Activated B cell treated with CpG ODN at 0.5 μM for 24 hours (primary cell): ENCODE results near the gene RPS6KB1. TPM values are rescaled to one million over a fixed set of nuclear protein-coding genes. Genes with fewer than 3 reads are reported as not detected.

Source experiments
- ATAC-seq: fragments of 200-7000 bp; cut with Tn5 transposase; one replicate; pipeline ENCODE4 v1.10.0; 2021; ENCODE audit warnings: low read depth, mild to moderate bottlenecking, moderate library complexity
- CTCF ChIA-PET: fragments of 350-600 bp; sonication (Branson Sonifier 250); formaldehyde crosslinking; loops from one replicate; lab custom pipeline; 2021; ENCODE audit warnings: antibody characterized with exemption; lab: Charles Lee
- POLR2A ChIA-PET: fragments of 350-600 bp; sonication (Branson Sonifier 250); formaldehyde crosslinking; loops from one replicate; lab custom pipeline; 2021; ENCODE audit warnings: antibody characterized with exemption; lab: Charles Lee
- DNase-seq: peaks from one replicate; pipeline ENCODE4 v3.0.0; 2022
- H3K27ac Mint-ChIP-seq: one replicate; pipeline ENCODE4 v1.8.0; 2020; ENCODE audit warnings: mixed read lengths
- H3K27me3 Mint-ChIP-seq: one replicate; pipeline ENCODE4 v1.8.0; 2021; ENCODE audit warnings: mixed read lengths
- H3K36me3 Mint-ChIP-seq: one replicate; pipeline ENCODE4 v1.8.0; 2021; ENCODE audit warnings: low read depth, mixed read lengths
- H3K4me1 Mint-ChIP-seq: one replicate; pipeline ENCODE4 v1.8.0; 2021; ENCODE audit warnings: mixed read lengths
- H3K4me3 Mint-ChIP-seq: one replicate; pipeline ENCODE4 v1.8.0; 2020; ENCODE audit warnings: mild to moderate bottlenecking, mixed read lengths
- H3K9me3 Mint-ChIP-seq: one replicate; pipeline ENCODE4 v1.8.0; 2020; ENCODE audit warnings: mixed read lengths
- CTCF ChIP-seq: fragments of 200-600 bp; IDR thresholded peaks from one replicate; pipeline ENCODE4 v1.8.0; 2022; ENCODE audit warnings: antibody characterized with exemption, mild to moderate bottlenecking
- intact Hi-C: fragments of 100-400 bp; cut with micrococcal nuclease; formaldehyde crosslinking; loops from one replicate; pipeline ENCODE4 v1.15.1; 2024
- total RNA-seq: library from RNA; stranded (reverse); gene quantifications from 2 replicates; pipeline ENCODE4 v1.2.3, GENCODE V29; 2022

The RPS6KB1 gene
- total RNA-seq, 1 donor from 2014 or later = 63.0 TPM

- Mint-ChIP-seq H3K4me3 (no peak overlapping the region), H3K4me1 (no peaks in the 10 kb centered on the region), H3K27me3 (no peaks in the 10 kb centered on the region), H3K27ac (no peak overlapping the region), H3K36me3 (peaks cover 51% of the 10 kb centered on the region), H3K9me3 (no peaks in the 10 kb centered on the region)
- POLR2A ChIA-PET = no interaction called here
- CTCF ChIA-PET = no interaction called here
- DNase-seq = no peak
- no peak for TF ChIP-seq CTCF
- no peak for ATAC-seq
- intact Hi-C loops = no loop called here
These were observed 14.3 kb upstream of the RPS6KB1 start for GRCh38 chr17:59878624-59879023.

- H3K36me3 Mint-ChIP-seq = peaks cover 55% of the 10 kb centered on the region
- H3K4me1 Mint-ChIP-seq = peaks cover 6% of the 10 kb centered on the region
- ATAC-seq (no peak), DNase-seq (no peak)
- H3K9me3 Mint-ChIP-seq = no peaks in the 10 kb centered on the region
- H3K27me3 Mint-ChIP-seq = no peaks in the 10 kb centered on the region
- H3K4me3 Mint-ChIP-seq = no peak overlapping the region
- H3K27ac Mint-ChIP-seq = no peak overlapping the region
- CTCF ChIA-PET = no interaction called here
- POLR2A ChIA-PET = no interaction called here
- intact Hi-C loops = no loop called here
- TF ChIP-seq CTCF = no peak
These were observed 8.1 kb upstream of the RPS6KB1 start for GRCh38 chr17:59884861-59885260.

GRCh38 chr17:59888145-59888750 lies 4.7 kb upstream of the RPS6KB1 start:
- Mint-ChIP-seq H3K27me3 (no peaks in the 10 kb centered on the region), H3K4me3 (no peak overlapping the region), H3K4me1 (peaks cover 26% of the 10 kb centered on the region), H3K9me3 (no peaks in the 10 kb centered on the region), H3K36me3 (peaks cover 52% of the 10 kb centered on the region), H3K27ac (no peak overlapping the region)
- ChIA-PET POLR2A (no interaction called here), CTCF (no interaction called here)
- intact Hi-C loops = no loop called here
- DNase-seq (no peak), ATAC-seq (no peak)
- TF ChIP-seq CTCF = no peak

- POLR2A ChIA-PET = no interaction called here
- Mint-ChIP-seq H3K27me3 (no peaks in the 10 kb centered on the region), H3K27ac (no peak overlapping the region), H3K36me3 (peaks cover 42% of the 10 kb centered on the region), H3K4me3 (peak overlapping the region; percentile 45), H3K4me1 (peaks cover 42% of the 10 kb centered on the region), H3K9me3 (no peaks in the 10 kb centered on the region)
- intact Hi-C loops = loop anchor here (5.0 kb wide), 1 partner anchor 712 kb away; the partner anchor contains the start of gene PPM1D
- DNase-seq (no peak), ATAC-seq (no peak)
- CTCF ChIA-PET = interaction anchor here (1.3 kb wide), 1 partner anchor 137 kb away, joined by 4 read pairs; no protein-coding TSS in a partner anchor
- no peak for TF ChIP-seq CTCF
These were observed 2.2 kb upstream of the RPS6KB1 start for GRCh38 chr17:59890720-59891119.

- CTCF ChIA-PET = interaction anchor here (0.9 to 1.5 kb wide), 4 partner anchors 22 to 185 kb away, joined by 3 to 5 read pairs (median 4); partner anchors contain the start of genes PTRH2 and VMP1
- H3K36me3 Mint-ChIP-seq = peaks cover 35% of the 10 kb centered on the region
- peak; percentile 49 for ATAC-seq
- H3K27me3 Mint-ChIP-seq = no peaks in the 10 kb centered on the region
- intact Hi-C loops = loop anchor here (1.0 to 5.0 kb wide), 5 partner anchors 56 to 1374 kb away; partner anchors contain the start of genes DHX40 and PPM1D
- peaks cover 42% of the 10 kb centered on the region for H3K4me1 Mint-ChIP-seq
- POLR2A ChIA-PET = interaction anchor here (0.5 to 2.6 kb wide), 12 partner anchors 45 to 1261 kb away, joined by 3 to 13 read pairs (median 6); partner anchors contain the start of genes CLTC, PTRH2, RNFT1 and VMP1
- no peak for TF ChIP-seq CTCF
- no peak for DNase-seq
- H3K27ac Mint-ChIP-seq = peak overlapping the region; percentile 98
- no peaks in the 10 kb centered on the region for H3K9me3 Mint-ChIP-seq
- peak overlapping the region; percentile 99 for H3K4me3 Mint-ChIP-seq
These were observed 534 bp upstream of the RPS6KB1 start for GRCh38 chr17:59892251-59892923.
